ENCODE measurements around the gene GSG1L.
"Not testable (repeated sequence)": the region's sequence is repeated elsewhere in the genome, so short reads cannot be mapped to it uniquely, and the experiment has no call there.

Gene GSG1L

DNA sequence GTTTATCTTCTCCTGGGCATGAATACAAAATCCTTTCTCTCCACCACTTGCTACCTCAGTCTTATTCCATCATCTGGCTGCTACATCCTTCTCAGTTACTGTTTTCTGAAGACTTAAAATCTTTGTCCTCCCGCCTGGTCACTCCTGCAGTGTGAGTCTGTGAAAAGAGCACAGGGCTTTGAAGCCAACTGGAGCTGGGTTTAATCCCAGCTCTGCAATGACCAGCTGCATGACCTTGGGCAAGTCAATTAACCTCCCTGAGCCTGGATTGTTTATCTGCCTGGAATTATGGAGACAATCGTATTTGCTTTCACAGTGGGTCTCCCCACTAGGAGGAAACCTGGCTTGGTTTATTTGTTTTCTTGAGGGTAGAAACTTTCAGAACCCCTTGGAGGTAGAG lies 183.2 kb downstream of the GSG1L start:
- DNase-seq, result no peak

DNA sequence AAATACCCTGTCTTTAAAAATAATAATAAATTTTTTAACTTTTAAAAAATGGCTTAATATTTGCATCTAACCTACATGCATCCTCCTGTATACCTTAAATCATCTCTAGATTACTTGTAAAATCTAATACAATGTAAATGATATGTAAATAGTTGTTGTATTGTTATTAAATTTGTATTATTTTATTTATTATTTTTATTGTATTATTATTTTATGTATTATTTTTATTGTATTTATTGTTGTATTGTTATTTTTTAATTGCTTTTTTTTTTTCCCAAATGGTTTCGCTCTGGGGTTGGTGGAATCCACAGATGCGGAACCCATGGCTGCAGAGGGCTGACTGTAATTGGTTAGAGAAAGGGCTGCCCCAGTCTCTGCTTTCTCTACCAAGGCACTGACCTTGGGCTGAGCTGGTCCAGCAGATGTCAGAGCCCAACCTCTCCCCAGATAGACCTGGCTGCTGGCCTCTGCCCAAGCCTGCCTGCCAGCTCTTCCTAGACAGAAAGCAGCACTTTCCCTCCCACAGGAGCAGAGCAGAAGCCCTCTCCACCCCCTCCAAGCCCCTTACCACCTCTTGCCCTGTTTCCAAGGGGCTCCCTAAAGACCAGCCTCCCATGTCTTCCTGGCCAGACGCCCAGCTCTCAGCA lies 183.8 kb downstream of the GSG1L start:
- DNase-seq, result no peak

DNA sequence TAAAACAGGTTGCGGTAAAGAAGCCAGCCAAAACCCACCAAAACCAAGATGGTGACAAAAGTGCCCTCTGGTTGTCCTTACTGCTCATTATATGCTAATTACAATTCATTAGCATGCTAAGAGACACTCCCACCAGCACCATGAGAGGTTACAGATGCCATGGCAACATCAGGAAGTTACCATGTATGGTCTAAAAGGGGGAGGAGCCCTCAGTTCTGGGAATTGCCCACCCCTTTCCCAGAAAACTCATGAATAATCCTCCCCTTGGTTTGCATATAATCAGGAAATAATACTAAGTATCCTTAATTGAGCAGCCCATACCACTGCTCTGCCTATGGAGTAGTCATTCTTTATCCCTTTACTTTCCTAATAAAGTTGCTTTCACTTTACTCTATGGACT lies 190.9 kb downstream of the GSG1L start:
- DNase-seq, result not testable (repeated sequence)

DNA sequence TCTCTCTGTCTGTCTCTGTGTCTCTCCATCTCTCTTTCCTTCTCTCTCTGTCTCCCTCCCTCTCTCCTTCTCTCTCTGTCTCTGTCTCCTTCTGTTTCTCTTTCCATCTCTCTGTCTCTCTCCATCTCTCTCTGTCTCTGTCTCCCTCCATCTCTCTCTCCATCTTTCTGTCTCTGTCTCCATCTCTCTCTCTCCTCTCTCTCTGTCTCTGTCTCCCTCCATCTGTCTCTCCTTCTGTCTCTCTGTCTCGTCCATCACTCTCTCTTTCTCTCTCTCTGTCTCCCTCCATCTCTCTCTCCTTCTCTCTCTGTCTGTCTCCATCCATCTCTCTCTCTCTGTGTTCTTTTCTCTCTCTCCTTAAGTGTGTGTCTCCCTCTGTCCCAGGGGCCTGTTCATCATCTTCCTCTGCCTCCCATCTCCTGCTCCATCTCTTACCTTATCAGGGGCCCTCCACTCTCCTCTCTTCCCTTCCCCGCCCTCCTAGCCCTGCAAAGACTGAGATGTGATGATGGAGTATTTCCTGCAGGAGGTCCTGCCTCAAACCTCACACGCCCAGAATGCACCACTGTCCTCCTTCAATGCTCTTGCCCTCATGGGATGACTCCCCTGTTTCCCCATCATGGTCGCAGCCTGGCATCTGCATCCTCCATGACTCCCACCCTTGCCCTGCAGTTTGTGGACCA lies 193.3 kb downstream of the GSG1L start:
- no peak for DNase-seq

DNA sequence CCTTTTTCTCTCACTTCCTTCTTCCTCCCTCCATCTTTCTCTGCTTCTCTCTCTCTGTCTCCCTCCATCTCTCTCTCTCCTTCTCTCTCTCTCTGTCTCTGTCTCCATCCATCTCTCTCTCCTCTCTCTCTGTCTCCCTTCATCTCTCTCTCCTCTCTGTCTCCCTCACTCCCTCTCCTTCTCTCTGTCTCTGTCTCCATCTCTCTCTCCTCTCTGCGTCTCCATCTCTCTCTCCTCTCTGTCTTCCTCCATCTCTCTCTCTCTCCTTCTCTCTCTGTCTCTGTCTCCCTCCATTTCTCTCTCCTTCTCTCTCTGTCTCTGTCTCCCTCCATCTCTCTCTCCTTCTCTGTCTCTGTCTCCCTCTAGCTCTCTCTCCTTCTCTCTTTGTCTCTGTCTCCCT lies 194.1 kb downstream of the GSG1L start:
- no peak for DNase-seq

DNA sequence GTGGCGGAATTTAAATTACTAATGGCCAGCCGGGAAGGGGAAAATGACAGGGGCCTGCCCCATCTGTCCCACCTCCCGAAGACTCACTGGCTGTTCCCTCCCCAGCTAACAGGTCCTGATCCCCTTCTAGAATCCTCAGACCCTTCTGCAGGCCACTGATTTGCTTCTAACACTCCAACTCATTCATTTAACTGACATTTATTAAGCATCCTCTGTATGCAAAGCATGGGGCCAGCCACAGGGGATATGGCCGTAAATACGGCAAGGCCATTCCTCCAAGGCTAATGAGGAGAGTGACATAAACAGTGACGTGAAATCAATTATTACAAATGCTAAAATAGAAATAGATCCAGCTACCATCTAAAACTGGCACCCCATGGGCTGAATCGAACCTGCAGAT lies 195.3 kb downstream of the GSG1L start:
- no peak for DNase-seq

DNA sequence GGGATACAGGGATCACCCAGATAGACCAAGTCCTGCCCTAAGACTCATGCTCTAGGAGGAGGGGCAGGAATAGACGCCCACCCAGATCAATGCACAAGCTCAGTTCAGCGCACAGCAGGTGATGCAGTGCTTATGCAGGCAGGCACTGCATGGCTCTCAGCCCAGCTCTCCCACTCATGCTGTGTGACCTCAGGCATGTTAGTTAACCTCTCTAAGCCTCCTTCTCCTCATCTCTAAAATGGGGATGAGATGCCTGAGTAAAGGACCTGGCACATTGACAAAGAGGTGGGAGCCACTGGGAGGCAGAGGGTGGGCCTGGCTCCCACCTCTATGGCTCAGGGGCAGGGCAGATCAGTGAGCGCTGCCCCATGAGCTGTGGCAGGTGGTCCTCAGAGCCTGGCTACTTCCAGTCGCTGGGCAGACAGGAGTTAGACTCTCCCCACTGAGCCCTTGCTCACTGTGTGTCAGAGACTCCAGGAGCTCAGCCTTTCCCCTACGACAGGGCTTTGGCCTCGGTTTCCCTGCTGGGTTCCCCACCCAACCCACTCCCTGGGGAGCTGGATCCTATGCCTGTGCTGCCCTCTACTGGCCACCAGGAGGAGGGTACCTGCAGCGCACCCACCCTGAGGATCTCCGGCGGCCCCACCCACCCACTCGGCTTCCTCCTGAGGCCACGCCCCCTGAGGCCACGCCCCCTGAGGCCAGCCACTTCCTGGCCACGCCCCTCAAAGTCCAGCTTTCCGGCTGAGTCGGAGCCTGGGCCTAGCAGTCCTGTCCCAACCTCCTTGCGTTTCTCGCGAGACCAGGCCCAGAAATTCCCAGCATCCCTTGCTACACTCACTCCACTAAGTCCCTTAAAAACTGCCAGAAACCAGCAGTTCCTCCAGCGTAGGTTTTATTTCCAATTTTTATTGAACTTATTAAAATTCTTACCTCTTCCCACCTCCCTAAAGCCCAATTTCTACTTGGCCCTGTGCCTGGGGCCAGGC lies 196.1 kb downstream of the GSG1L start:
- peak; percentile 88 for DNase-seq

DNA sequence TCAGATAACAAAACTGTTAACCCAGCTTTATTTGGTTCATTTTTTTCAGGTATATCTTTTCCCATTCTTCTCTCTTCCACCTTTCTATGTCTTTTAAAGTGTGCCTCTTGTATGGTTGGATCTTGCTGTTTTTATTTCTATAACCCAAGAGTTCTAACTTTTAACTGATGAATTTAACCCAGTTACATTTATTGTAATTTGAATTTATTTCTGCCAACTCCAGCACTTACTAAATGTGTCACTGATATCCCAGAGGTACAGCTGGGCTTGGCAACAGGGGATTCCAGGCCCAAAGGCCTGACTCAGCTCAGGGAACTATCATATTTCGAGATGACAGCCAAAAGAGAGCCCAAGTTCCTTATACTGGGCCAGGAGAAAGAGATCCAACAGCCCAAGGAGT lies 200.1 kb downstream of the GSG1L start:
- no peak for DNase-seq

DNA sequence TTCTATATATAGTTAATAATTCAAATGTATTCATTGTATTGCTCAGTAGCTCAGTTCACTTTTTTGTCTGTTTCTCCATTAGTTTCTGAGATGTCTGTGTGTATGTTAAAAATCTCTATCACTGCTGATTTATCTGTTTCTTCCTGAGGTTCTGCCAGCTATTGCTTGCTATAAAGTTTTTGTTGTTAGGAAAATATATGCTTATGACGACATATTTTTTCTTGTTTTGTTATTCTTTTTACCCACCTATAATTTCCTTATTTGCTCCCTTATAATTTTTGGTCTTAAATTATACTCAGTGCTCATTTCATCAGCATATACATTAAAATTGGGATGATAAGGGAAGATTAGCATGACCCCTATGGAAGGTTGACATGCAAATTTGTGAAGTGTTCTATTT lies 200.6 kb downstream of the GSG1L start:
- no peak for DNase-seq

DNA sequence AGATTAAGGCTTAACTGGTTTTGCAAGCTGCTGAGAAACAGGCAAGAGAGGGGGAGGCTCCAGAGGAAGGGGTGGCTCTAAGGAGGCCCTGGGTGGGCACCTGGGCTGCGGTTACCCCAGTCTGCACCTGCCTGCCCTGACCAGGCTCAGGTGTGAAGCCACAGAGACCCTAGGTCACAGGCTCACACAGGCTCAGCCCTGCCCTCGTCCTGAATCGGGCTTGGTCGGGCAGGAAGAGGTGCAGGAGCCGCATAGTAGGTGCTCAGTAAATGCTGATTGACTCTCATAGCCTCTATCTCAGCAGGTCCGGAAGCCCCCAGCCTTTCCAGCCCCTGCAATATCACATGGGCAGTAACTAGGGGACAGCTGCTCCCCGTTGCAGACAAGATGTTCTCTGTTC lies 203.4 kb downstream of the GSG1L start:
- no peak for DNase-seq

DNA sequence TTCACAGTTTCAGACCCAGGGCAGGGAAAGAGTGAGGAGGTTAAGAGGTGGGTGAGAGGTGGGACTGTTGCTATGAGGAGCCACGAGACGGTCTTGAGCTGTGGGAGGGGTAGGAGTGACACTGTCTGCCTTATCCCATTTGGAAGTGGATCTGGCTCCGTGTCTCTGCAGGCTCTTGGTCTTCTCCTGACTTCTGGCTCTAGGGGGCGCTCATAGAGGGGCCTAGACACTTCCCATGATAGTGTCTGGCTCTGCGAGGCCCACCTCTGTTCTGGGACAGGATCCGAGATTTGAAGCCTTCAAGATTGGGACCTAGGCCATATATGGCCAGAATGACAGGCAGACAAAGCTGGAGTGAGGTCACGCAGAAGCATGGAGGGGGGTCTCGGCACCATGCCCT lies 204.5 kb downstream of the GSG1L start:
- DNase-seq, result no peak

DNA sequence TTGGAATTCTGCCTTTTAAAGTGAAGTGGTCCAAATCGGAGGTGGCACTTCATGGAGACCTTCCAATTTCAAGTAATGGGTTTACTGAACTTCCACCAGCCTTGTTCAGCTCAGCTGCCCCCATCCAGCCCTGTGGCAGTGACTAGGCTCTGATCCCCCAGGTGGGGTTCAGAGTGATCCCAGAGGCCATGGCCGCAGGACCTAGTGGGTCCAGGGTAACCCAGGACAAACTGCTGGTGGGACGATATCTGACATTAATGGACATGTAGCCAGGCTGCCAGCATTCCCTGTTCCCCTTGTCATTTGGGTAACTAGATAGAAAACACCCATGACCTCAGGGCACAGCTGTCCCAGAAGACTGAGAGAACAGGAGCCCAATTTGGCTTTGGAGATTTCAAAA lies 209.9 kb downstream of the GSG1L start:
- no peak for DNase-seq

DNA sequence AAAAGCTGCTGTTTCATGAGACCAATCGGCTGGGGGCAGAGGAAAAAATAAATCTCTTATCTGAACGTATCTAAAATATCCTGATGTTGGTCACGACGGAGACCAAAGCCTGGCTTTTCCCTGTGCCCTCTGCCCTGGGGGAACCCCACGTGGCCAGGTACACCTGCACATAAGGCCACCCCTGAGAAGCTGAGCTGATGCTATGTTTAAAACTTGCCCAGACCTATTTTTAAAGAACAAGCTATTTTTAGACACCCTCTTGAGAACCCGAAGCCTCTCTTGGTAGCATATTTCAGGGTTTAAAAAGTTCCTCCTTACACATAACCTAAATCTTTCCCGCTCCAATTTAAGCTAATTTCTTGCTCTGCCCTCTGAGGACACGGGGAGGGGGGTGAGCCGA lies 210.4 kb downstream of the GSG1L start:
- DNase-seq, result no peak

DNA sequence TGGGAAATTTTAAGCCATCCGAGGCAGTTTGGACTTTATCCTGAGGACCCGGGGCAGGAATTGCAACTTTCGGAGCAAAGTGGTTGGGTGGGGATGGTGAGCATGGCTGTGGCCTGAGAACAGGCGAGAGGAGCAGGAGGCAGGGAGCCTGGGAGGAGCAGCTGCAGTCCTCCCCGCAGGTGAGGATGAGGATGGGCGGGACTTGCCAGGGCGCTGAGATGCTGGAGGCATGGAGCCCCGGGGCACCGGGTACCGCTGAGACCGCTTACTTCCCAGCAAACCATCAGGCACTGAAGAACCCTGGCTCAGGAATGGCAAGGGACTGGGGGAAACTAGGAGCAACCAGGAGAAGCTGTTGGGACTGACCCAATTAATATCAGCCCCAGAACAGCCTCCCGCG lies 210.8 kb downstream of the GSG1L start:
- DNase-seq, result no peak

DNA sequence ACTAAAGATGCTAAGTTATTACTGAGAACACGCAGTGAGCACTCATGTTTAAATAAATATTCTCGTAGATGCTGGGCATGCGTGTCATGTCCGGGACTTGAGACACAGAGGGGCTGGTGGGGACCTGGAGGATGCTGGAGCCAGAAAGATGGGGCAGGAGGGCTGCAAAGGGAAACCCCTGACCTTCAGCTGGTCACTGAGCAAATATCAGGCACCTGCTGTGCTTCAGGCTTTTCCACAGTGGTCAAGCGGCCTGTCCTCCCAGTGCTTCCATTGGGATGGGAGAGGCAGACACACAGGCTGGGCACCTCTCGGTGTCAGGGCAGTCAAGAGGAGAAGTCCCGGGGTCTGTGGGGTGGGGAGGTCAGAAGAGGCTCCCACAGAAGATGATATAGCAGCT lies 211.4 kb downstream of the GSG1L start:
- no peak for DNase-seq

DNA sequence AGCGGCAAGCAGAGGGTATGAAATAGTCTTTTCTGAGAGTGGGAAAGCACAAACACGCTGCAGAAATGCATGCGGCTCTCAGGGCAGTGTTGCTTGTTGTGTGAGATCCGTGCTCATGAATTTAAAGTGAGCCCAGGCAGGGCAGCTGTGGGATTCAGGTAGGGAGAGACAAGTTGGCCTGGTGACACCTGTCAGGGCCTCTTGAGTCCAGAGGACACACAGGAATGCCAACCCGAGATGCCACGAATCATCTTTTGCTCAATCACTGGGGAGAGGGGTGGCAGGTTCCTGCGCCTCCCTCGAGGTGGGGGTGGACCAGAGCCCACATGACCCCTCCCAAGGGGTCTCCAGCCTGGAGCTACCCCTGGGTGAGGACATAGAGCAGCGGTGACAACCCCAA lies 211.9 kb downstream of the GSG1L start:
- DNase-seq, result no peak

DNA sequence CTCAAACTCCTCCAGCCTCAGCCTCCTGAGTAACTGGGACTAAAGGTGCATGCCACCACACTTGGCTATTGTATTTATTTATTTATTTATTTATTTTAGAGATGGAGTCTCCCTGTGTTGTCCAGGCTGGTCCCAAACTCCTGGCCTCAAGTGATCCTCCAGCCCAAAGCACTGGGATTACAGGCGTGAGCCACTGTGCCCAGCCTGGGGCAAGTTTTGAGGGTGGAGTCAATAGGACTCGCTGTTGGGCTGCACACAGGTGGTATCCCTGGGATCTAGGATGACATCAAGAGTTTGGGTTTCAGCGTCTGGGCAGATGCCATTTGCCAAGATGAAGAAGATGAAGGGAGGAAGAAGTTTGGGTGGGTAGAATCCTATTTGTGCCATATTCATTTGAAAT lies 213.9 kb downstream of the GSG1L start:
- DNase-seq, result no peak

DNA sequence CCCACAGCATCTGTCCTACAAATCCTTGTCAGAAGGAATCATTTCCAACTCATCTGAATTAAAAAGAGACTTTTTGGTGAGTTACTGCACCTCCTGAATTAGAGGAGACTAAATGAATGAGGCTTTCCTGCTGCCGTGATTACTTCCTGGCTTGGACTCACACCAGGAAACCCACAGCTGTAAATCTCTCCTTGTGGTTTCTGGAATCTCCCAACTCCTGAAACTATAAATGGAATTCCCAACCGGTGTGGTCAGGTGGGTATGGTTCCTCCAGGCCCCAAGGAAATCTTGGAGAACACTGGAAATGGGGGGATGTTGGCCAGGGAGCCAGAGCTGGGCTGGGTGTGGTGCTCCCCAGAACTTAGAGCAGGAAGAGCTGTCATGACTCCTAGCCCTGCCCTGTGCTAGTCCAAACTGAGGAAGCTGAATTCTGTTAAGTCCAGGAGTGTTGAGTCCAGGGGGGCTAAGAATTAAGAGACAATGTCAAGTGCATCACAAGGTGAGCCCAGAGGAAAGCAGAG lies 216.4 kb downstream of the GSG1L start:
- no peak for DNase-seq

DNA sequence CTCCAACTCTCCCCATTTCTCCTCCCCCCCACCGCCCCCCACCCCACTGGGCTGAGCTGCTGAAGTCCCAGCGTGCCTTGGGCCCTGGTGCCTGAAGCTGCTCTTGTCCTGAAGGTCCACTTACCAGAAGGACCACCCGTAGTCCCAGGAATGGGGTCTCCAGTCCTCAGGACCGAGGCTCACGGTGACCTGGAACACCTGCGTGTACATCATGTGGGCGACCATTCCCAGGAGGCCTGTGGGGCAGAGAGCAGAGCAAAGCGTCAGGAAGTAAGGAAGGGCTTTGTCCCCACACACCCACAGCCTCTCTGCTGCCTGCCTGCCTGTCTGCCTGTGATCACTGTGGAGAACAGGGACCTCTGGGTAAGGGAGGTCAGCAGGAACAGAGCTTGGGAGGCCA lies 218.7 kb downstream of the GSG1L start:
- no peak for DNase-seq

DNA sequence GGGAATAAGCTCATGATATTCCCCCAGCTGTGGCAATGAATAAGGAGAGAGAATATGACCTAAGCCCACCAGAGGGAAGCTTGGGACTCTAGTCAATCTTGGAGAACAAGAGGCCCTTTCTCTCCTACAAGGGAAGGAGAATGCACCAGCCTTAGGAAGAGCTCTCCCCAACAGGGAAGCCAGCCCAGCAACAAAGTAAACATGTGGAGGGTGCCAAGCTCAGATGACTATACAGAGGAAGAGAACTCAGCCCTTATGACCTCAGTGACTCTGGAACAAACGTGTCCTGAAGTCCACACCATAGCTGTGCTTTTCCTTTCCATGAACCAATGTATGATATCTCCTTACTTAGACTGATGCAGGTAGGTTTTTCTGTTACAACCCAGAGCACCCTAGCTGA lies 219.7 kb downstream of the GSG1L start:
- no peak for DNase-seq

DNA sequence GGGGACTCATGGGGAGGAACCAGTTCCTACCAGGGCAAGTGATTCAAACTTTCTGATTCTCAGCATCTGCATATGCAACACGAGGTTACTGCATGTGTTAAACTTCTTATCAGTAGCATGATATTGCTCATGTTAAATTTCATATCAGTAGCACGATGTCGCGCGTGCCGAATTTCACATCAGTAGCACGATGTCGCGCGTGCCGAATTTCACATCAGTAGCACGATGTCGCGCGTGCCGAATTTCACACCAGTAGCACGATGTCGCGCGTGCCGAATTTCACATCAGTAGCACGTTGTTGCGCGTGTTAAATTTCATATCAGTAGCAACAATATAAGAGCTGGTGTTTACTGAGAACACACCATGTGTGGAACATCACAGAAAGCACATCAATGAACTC lies 221.6 kb downstream of the GSG1L start:
- no peak for DNase-seq

DNA sequence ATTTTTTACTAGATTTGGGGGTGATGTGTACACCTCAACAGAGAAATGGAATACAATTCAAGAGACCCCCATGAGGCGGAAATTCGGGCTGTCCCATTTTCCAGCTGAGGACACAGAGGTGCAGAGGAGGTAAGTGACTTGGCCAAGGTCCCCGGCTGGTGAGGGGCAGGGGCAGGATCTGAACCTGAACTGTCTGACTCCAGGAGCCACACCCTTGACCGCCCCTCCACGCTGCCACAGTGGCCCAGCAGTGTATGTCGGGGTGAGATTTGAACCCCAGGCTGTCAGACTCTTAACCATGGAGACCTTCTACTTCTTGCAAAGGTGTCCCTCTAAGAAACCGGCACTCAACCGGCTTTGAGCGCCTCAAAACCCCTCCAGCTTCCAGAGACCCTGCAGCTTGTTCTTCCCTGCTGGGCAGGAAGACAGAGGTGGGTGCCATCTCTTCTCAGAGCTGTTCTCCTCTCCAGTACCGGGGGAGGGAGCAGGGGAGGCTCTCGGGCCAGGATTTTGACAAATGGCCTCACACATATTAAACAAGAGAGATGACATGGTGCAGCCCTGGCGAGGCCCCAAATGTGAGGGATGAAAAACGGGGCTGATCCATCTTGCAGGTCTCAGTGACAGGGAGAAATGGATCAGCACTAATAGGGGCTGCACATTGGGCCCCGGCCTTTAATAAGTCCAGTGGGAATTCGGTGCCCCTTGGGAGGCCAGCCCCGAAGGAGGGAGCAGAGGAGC lies 222.3 kb downstream of the GSG1L start:
- DNase-seq, result no peak

Measured in activated CD4-positive, alpha-beta T cell treated with anti-CD3 and anti-CD28 coated beads, Interleukin-10, Interleukin-2, amounts not matched to agents 100 ng/mL and 50 ng/mL, durations not matched to agents 16 hours and 8 hours (primary cell).